Activated CD4-positive, alpha-beta memory T cell treated with anti-CD3 and anti-CD28 coated beads, Interleukin-2, amount 10 ng/mL, durations not matched to agents 7 days and 5 days (primary cell): ENCODE results near the gene NDUFB6. TPM values are rescaled to one million over a fixed set of nuclear protein-coding genes. Genes with fewer than 3 reads are reported as not detected.
"Not testable (repeated sequence)": the region's sequence is repeated elsewhere in the genome, so short reads cannot be mapped to it uniquely, and the experiment has no call there.

Experiments used
- CTCF ChIA-PET: fragments of 350-600 bp; sonication (Branson Sonifier 250); formaldehyde crosslinking; loops from one replicate; lab custom pipeline; 2021; ENCODE audit warnings: antibody characterized with exemption, inconsistent platforms; lab: Charles Lee
- POLR2A ChIA-PET: fragments of 350-600 bp; sonication (Branson Sonifier 250); formaldehyde crosslinking; loops from one replicate; lab custom pipeline; 2021; ENCODE audit warnings: antibody characterized with exemption; lab: Charles Lee
- DNase-seq: peaks from one replicate; pipeline ENCODE4 v3.0.0-alpha.2; 2020
- H3K27ac Mint-ChIP-seq: one replicate; pipeline ENCODE4 v1.8.0; 2021; ENCODE audit warnings: mild to moderate bottlenecking, mixed read lengths
- H3K27me3 Mint-ChIP-seq: one replicate; pipeline ENCODE4 v1.8.0; 2021; ENCODE audit warnings: mixed read lengths
- H3K36me3 Mint-ChIP-seq: one replicate; pipeline ENCODE4 v1.8.0; 2021; ENCODE audit warnings: low read depth, mixed read lengths
- H3K4me1 Mint-ChIP-seq: one replicate; pipeline ENCODE4 v1.8.0; 2021; ENCODE audit warnings: mixed read lengths
- H3K4me3 Mint-ChIP-seq: one replicate; pipeline ENCODE4 v1.8.0; 2021; ENCODE audit warnings: mild to moderate bottlenecking, mixed read lengths
- H3K9me3 Mint-ChIP-seq: one replicate; pipeline ENCODE4 v1.8.0; 2021; ENCODE audit warnings: mixed read lengths
- total RNA-seq, 2 experiments: library from RNA; stranded (reverse); gene quantifications; one replicate each; pipeline ENCODE4 v1.2.3, GENCODE V29; 2021

Gene NDUFB6
- total RNA-seq = 10 to 100 TPM; 42.7 to 45.1 TPM

DNA sequence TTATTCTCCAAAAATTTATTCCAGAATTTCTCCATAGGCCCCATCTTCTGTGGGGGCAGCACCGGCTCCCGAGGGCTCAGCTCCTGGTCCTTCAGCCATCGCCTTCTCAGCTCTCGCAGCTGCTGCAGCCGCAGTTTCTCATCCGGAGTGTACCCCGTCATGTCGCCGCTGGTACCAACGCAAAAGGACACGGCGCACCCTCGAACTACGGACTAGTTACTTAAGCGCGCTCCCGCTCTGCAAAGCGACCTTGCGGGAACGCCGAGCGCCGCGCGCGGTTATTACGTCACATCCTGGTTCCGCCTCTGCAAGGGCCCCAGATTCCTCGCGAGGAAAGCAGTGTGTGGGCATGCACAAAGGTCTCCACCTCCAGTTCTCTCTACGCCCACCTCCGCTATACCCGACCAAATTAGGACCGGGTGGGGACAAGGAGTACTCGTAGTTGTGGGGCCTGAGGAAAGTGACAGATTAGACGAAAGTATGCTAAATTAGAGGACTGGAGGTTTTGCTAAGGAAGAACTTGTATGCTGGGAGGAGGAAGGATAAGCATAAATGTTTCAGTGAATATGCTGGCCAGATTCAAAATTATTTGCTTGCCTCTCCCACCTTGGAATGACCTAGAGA is at the start of gene NDUFB6:
Gene NDUFB6 (minus strand): TSS at position 260 of the 624 bp plus-strand sequence. CDS start 99 bp downstream, at position 161.
- Mint-ChIP-seq H3K36me3 (peaks cover 9% of the 10 kb centered on the region), H3K4me3 (peak within 1 kb of the TSS; percentile 97), H3K9me3 (no peaks in the 10 kb centered on the region), H3K27me3 (peaks cover 1% of the 10 kb centered on the region), H3K4me1 (peaks cover 28% of the 10 kb centered on the region), H3K27ac (peak within 1 kb of the TSS; percentile 96)
- ChIA-PET CTCF (interaction anchor here (1.1 to 11.8 kb wide), 8 partner anchors 9 to 195 kb away, joined by 6 to 416 read pairs (median 23); partner anchors contain the start of genes ACO1, RIGI, SMIM27 and TOPORS), POLR2A (interaction anchor here (1.0 to 2.9 kb wide), 8 partner anchors 9 to 452 kb away, joined by 3 to 36 read pairs (median 6); partner anchors contain the start of genes ACO1, DNAJA1, RIGI and SMIM27)
- peak; percentile 96 for DNase-seq

- ChIA-PET POLR2A (no interaction called here), CTCF (interaction anchor here (1.0 to 1.4 kb wide), 2 partner anchors 29 to 37 kb away, joined by 3 read pairs; no protein-coding TSS in a partner anchor)
- H3K4me3 Mint-ChIP-seq = no peak overlapping the region
- no peak for DNase-seq
- H3K27me3 Mint-ChIP-seq = peaks cover 18% of the 10 kb centered on the region
- H3K36me3 Mint-ChIP-seq = no peaks in the 10 kb centered on the region
- no peaks in the 10 kb centered on the region for H3K4me1 Mint-ChIP-seq
- no peaks in the 10 kb centered on the region for H3K9me3 Mint-ChIP-seq
- no peak overlapping the region for H3K27ac Mint-ChIP-seq
Observed at GRCh38 chr9:32618261-32618660, 45.3 kb upstream of the NDUFB6 start.

DNA sequence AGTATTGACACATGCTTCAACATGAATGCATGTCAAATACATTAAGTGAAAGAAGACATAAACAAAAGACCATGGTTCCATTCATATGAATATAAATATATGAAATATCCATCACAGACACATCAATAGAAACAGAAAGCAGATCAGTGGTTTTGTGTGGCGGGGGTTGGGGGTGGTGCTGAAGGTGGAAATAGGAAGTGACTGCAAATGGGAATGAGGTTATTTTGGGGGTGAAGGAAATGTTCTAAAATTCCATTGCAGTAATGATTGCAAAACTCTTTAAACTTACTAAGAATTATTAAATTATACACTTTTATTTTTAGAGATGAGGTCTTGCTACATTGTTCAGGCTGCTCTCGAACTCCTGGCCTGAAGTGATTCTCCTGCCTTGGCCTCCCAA is 33.9 kb upstream of the NDUFB6 start:
- Mint-ChIP-seq H3K36me3 (no peaks in the 10 kb centered on the region), H3K9me3 (no peaks in the 10 kb centered on the region), H3K27ac (no peak overlapping the region), H3K4me1 (no peaks in the 10 kb centered on the region), H3K27me3 (peaks cover 5% of the 10 kb centered on the region), H3K4me3 (no peak overlapping the region)
- DNase-seq = no peak
- ChIA-PET POLR2A (no interaction called here), CTCF (interaction anchor here (1.2 kb wide), 1 partner anchor 18 kb away, joined by 3 read pairs; no protein-coding TSS in a partner anchor)

DNA sequence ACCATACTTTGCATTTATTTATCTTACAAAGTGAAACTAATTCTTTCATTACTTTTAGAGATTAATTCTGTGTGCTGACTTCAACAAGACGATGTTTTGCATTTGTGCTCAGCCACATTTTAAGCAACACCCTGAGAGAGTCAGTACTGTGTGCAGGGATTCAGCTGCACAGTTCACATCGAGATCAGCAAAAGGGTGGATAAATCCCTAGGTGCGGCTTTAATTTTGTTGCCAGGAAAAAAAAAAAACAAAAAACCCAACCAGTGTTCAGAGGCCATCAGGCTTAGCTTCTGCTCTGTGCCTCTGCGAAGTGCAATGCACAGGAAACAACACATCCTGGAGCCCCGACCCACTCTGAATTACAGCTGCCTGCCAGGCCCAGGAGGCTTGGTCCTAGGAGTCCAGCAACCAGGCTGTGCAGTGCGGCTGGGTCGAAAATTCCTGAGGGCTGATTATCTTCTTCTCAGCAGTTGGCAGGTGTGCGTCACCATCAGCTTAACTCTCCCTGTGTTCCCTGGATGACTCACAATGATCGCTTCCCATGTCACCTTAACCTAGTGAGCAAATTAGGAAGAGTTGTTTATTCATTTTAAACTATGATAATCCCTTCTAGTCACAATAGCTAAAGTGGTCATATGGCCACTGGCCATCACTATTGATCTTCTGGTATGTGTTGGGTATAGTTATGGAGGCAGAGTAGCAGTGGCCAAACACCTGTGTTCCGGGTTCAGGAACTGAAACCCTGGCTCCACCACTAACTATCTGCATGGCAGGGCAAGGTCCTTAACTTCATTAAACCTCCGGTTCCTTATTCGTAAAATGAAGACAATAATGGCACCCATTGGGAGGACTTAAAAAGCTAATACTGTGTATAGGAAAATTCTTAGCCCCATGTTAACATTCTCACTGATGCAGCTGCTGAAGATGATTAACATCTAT is 31.2 kb upstream of the NDUFB6 start:
- POLR2A ChIA-PET = no interaction called here
- no peak for DNase-seq
- H3K27me3 Mint-ChIP-seq = peaks cover 16% of the 10 kb centered on the region
- no peaks in the 10 kb centered on the region for H3K9me3 Mint-ChIP-seq
- no peaks in the 10 kb centered on the region for H3K4me1 Mint-ChIP-seq
- CTCF ChIA-PET = interaction anchor here (1.5 to 2.5 kb wide), 2 partner anchors 24 to 226 kb away, joined by 5 to 8 read pairs; no protein-coding TSS in a partner anchor
- no peaks in the 10 kb centered on the region for H3K36me3 Mint-ChIP-seq
- no peak overlapping the region for H3K4me3 Mint-ChIP-seq
- no peak overlapping the region for H3K27ac Mint-ChIP-seq

GRCh38 chr9:32599021-32599420 is 26.1 kb upstream of the NDUFB6 start:
- DNase-seq, H3K27ac Mint-ChIP-seq, H3K4me3 Mint-ChIP-seq, H3K9me3 Mint-ChIP-seq, POLR2A ChIA-PET, CTCF ChIA-PET, H3K36me3 Mint-ChIP-seq, H3K4me1 Mint-ChIP-seq: not testable (repeated sequence)
- peaks cover 24% of the 10 kb centered on the region for H3K27me3 Mint-ChIP-seq

DNA sequence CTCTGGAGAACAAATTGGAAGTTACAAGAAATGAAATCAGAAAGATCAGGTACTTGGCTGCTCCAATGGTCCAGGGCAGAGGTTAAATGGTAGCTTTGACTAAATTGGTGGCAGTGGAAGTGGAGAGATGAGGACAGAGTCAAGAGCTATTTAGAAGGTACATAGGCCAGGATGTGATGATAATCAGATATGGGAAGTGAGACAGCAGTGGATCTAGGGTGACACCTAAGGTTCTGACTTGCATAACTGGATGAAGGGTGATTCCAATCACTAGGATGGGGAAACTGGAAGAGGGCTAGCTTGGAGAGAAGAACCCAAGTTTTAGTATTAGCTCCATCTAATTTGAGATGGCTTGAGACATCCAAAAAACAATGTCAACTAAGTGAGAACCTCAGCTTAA is 24.0 kb upstream of the NDUFB6 start:
- no peak overlapping the region for H3K4me3 Mint-ChIP-seq
- ChIA-PET POLR2A (no interaction called here), CTCF (no interaction called here)
- no peaks in the 10 kb centered on the region for H3K9me3 Mint-ChIP-seq
- no peak for DNase-seq
- H3K27me3 Mint-ChIP-seq = peaks cover 22% of the 10 kb centered on the region
- H3K4me1 Mint-ChIP-seq = peaks cover 2% of the 10 kb centered on the region
- H3K27ac Mint-ChIP-seq = no peak overlapping the region
- no peaks in the 10 kb centered on the region for H3K36me3 Mint-ChIP-seq

DNA sequence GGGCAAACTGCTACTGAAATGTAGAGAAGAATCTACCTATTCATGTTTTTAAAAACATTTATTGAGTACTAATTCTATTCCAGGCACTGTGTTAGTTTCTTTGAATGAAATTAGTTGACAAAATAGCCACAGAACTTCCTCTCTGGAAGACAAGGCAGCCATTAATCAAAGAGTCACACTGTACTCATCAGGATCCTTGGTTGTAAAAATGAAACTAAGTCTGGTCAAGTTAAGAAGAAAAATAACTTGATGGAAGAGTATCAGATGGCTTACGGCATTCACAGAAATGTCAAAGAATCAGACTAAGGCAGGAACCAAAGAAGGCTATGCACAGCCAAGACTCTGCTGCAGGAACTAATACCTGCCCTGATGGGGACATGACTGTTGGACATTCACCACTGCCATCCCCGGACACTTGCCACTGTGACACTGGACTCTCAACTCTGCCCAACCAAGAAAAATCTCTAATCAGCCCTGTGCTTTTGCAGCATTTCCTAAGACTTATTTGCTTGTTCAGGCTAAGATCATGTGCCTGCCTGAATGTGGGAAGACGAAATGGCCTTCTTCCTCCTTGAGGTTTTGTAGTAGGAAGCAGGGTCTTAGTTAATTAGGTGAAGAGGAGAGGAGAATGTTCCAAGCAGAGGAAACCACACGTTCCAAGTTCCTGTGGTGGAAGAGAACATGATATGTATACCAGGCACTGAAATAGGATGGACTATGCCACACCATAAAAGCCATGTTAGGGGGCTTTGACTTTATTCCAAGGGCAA is 23.3 kb upstream of the NDUFB6 start:
- peaks cover 2% of the 10 kb centered on the region for H3K4me1 Mint-ChIP-seq
- H3K36me3 Mint-ChIP-seq = no peaks in the 10 kb centered on the region
- POLR2A ChIA-PET = no interaction called here
- CTCF ChIA-PET = interaction anchor here (1.0 kb wide), 1 partner anchor 14 kb away, joined by 3 read pairs; no protein-coding TSS in a partner anchor
- H3K27me3 Mint-ChIP-seq = peaks cover 21% of the 10 kb centered on the region
- H3K27ac Mint-ChIP-seq = no peak overlapping the region
- no peaks in the 10 kb centered on the region for H3K9me3 Mint-ChIP-seq
- no peak overlapping the region for H3K4me3 Mint-ChIP-seq
- no peak for DNase-seq

- Mint-ChIP-seq H3K4me1 (peaks cover 2% of the 10 kb centered on the region), H3K27me3 (peaks cover 16% of the 10 kb centered on the region), H3K36me3 (no peaks in the 10 kb centered on the region), H3K4me3 (no peak overlapping the region), H3K9me3 (no peaks in the 10 kb centered on the region), H3K27ac (no peak overlapping the region)
- CTCF ChIA-PET = interaction anchor here (1.0 to 5.5 kb wide), 2 partner anchors 10 to 40 kb away, joined by 3 to 41 read pairs; no protein-coding TSS in a partner anchor
- no peak for DNase-seq
- POLR2A ChIA-PET = no interaction called here
Observed at GRCh38 chr9:32590898-32591297, 17.9 kb upstream of the NDUFB6 start.

DNA sequence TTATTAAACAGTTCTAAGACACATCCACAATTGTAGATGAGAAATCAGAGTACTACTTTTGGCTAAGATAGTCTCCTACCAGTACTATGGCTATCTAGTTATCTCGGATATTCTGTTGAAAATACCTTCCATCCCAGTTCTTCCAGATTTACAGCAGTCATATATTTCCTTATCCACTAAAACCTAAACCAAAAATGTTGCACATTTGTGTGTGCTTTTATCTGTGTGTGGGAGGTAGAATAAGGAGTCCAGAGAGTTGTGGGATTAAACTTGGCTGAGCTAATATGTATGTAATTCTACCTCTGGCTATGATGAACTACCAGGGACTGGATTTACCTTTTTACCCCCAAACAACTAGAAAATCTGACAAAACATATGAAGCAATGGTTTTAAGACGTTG is 17.5 kb upstream of the NDUFB6 start:
- H3K27me3 Mint-ChIP-seq = peaks cover 20% of the 10 kb centered on the region
- CTCF ChIA-PET = interaction anchor here (1.0 to 5.5 kb wide), 2 partner anchors 10 to 40 kb away, joined by 3 to 41 read pairs; no protein-coding TSS in a partner anchor

DNA sequence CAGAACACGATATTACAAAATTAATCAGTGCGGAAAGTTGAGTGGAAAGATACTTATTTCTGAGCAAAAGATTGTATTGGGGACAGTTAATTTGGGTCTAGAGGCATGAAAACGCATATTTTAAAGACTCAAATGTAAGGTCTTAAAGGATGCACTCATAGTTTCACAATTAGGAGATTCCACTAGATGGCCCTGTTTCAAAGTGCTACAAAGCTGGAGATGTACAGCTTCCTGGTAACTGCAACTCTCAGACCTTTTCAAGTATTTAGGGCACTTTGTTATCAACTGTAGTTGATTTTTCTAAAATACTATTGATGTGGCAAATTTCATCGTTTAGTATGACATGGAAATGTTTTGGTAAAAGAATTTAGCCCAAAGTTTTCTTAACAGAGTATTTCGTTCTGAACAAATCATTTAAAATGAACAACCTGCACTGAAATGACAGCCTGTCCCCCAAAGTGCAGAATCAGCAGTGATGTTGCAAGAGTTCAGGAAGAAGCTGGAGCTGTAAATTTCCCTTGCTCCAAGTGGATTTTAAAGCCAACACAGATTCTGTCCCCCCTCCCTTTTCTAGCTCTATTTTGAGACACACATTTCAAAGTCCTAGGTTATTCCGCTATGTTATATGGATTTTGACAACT is 16.2 kb upstream of the NDUFB6 start:
- no peak for DNase-seq
- Mint-ChIP-seq H3K9me3 (no peaks in the 10 kb centered on the region), H3K27ac (no peak overlapping the region), H3K27me3 (peaks cover 28% of the 10 kb centered on the region), H3K4me3 (no peak overlapping the region), H3K4me1 (no peaks in the 10 kb centered on the region), H3K36me3 (no peaks in the 10 kb centered on the region)
- ChIA-PET POLR2A (interaction anchor here (1.3 kb wide), 1 partner anchor 17 kb away, joined by 3 read pairs; no protein-coding TSS in a partner anchor), CTCF (interaction anchor here (0.6 to 5.5 kb wide), 10 partner anchors 9 to 379 kb away, joined by 3 to 41 read pairs (median 3); no protein-coding TSS in a partner anchor)

More for the DNA sequence above, 17.5 kb upstream of the NDUFB6 start:
- Mint-ChIP-seq H3K36me3 (no peaks in the 10 kb centered on the region), H3K27ac (no peak overlapping the region), H3K4me1 (no peaks in the 10 kb centered on the region), H3K4me3 (no peak overlapping the region), H3K9me3 (no peaks in the 10 kb centered on the region)
- DNase-seq = no peak
- POLR2A ChIA-PET = no interaction called here

- ChIA-PET POLR2A (interaction anchor here (1.0 kb wide), 1 partner anchor 37 kb away, joined by 3 read pairs; no protein-coding TSS in a partner anchor), CTCF (interaction anchor here (0.9 to 5.5 kb wide), 5 partner anchors 7 to 380 kb away, joined by 3 to 41 read pairs (median 11); partner anchors contain the start of gene ACO1)
- H3K9me3 Mint-ChIP-seq = no peaks in the 10 kb centered on the region
- H3K27me3 Mint-ChIP-seq = peaks cover 28% of the 10 kb centered on the region
- H3K36me3 Mint-ChIP-seq = no peaks in the 10 kb centered on the region
- H3K27ac Mint-ChIP-seq = no peak overlapping the region
- no peak for DNase-seq
- no peak overlapping the region for H3K4me3 Mint-ChIP-seq
- no peaks in the 10 kb centered on the region for H3K4me1 Mint-ChIP-seq
Observed at GRCh38 chr9:32587901-32588300, 14.9 kb upstream of the NDUFB6 start.
